HL-60 (cell line): ENCODE results near the gene ANKFN1.

Source experiments
- DNase-seq, 2 experiments: peaks; one replicate each; pipeline ENCODE4 v3.0.0-alpha.2; 2010 to 2020; ENCODE audit warnings: low read depth in 1 of 2, low spot score in 1 of 2
- H3K27ac ChIP-seq: fragments of 250-450 bp; sonication (Bioruptor Pico); replicated peaks from 2 replicates; pipeline ENCODE4 v1.5.1; 2020; ENCODE audit warnings: mild to moderate bottlenecking, moderate library complexity
- H3K27me3 ChIP-seq: fragments of 250-450 bp; sonication (Bioruptor Pico); 2 replicates; pipeline ENCODE4 v1.5.1; 2021; ENCODE audit warnings: mild to moderate bottlenecking, moderate library complexity; ENCODE audit not compliant: insufficient read depth, poor library complexity, severe bottlenecking
- H3K4me3 ChIP-seq: replicated peaks from 2 replicates; pipeline ENCODE4 v1.5.1; 2011; ENCODE audit warnings: mild to moderate bottlenecking, control low read depth, low read length; ENCODE audit not compliant: insufficient read depth
- CTCF ChIP-seq: IDR thresholded peaks from one replicate; pipeline ENCODE4 v1.5.1; 2011; ENCODE audit warnings: low read length, control low read depth, inconsistent platforms; ENCODE audit not compliant: insufficient read depth
- GABPA ChIP-seq: IDR thresholded peaks from 2 replicates; pipeline ENCODE4 v1.6.1; 2012; ENCODE audit warnings: low read depth
- POLR2AphosphoS5 ChIP-seq: IDR thresholded peaks from 2 replicates; pipeline ENCODE4 v1.6.1; 2012; ENCODE audit warnings: low read depth
- REST ChIP-seq: IDR thresholded peaks from 2 replicates; pipeline ENCODE4 v1.6.1; 2012; ENCODE audit warnings: low read depth; ENCODE audit not compliant: insufficient replicate concordance
- SPI1 ChIP-seq: IDR thresholded peaks from 2 replicates; pipeline ENCODE4 v1.6.1; 2012; ENCODE audit warnings: low read depth, mild to moderate bottlenecking, borderline replicate concordance
- long read RNA-seq: library from polyadenylated mRNA; unstranded; transcript quantifications from one replicate; pipeline ENCODE4 v2.0.0, GENCODE V29; 2020

Gene ANKFN1
- long read RNA-seq, partial matches to known transcripts, result 0 of 1 reads
- long read RNA-seq, other reads (novel, unspliced or antisense), result 1 of 1 reads

- Histone ChIP-seq H3K4me3 (no peak within 1 kb of the TSS), H3K27ac (no peak within 1 kb of the TSS), H3K27me3 (no peaks in the 10 kb centered on the region)
- DNase-seq, result no peak
- TF ChIP-seq CTCF (no peak), REST (no peak)
Observed at GRCh38 chr17:56152874-56153602, at the start of gene ANKFN1. Gene ANKFN1 (plus strand): TSS chr17:56153475. CDS start chr17:56212668, 59,193 bp downstream.

GRCh38 chr17:56108811-56109284, 44.4 kb upstream of the ANKFN1 start:
- Histone ChIP-seq H3K27me3 (peaks cover 2% of the 10 kb centered on the region), H3K27ac (no peak overlapping the region), H3K4me3 (no peak overlapping the region)
- TF ChIP-seq CTCF (no peak), POLR2AphosphoS5 (no peak), GABPA (no peak), SPI1 (no peak), REST (no peak)
- no peak for DNase-seq

- Histone ChIP-seq H3K27ac (no peak overlapping the region), H3K4me3 (no peak overlapping the region), H3K27me3 (peaks cover 2% of the 10 kb centered on the region)
- no peak for TF ChIP-seq CTCF
- no peak for TF ChIP-seq GABPA
- TF ChIP-seq POLR2AphosphoS5, result no peak
- no peak for TF ChIP-seq REST
- TF ChIP-seq SPI1, result no peak
- DNase-seq, result no peak
Observed at GRCh38 chr17:56109836-56110235, 43.4 kb upstream of the ANKFN1 start.
